ENCODE measurements around the gene GSK3B.

Gene GSK3B

DNA sequence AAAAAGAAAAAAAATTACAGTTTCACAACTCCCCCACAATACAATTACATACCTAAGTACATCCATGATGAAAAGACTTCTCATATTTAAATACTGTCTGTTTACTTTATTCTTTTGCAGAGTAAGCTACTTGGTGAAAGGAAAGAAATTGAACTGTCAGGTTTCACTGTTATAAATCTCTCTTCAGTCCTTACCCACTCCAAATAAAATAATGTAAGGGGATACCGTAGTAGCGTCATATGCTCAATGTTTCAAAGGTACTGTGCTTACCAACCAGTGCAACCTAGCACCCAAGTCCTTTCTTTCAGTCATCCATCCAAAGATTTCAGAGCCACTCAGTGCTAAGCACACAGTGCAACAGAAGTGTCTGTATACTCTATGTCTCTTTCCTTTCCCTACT lies 13.4 kb downstream of the GSK3B start:
- TF ChIP-seq, protein P1, sequence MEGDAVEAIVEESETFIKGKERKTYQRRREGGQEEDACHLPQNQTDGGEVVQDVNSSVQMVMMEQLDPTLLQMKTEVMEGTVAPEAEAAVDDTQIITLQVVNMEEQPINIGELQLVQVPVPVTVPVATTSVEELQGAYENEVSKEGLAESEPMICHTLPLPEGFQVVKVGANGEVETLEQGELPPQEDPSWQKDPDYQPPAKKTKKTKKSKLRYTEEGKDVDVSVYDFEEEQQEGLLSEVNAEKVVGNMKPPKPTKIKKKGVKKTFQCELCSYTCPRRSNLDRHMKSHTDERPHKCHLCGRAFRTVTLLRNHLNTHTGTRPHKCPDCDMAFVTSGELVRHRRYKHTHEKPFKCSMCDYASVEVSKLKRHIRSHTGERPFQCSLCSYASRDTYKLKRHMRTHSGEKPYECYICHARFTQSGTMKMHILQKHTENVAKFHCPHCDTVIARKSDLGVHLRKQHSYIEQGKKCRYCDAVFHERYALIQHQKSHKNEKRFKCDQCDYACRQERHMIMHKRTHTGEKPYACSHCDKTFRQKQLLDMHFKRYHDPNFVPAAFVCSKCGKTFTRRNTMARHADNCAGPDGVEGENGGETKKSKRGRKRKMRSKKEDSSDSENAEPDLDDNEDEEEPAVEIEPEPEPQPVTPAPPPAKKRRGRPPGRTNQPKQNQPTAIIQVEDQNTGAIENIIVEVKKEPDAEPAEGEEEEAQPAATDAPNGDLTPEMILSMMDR (IDR thresholded peaks at IDR 0.05; ENCODE audit: low read depth, low read length) = no peak
- Histone ChIP-seq H3K4me3 (ENCODE audit: low read depth, low read length) (no peak overlapping the region), H3K4me1 (no peaks in the 10 kb centered on the region), H3K36me3 (no peaks in the 10 kb centered on the region; the same call in 1 of the 2 replicates), H3K9me3 (no peaks in the 10 kb centered on the region), H3K27me3 (no peaks in the 10 kb centered on the region)
- DNase-seq = no peak

- TF ChIP-seq, protein P1 (IDR thresholded peaks at IDR 0.05; ENCODE audit: low read depth, low read length) = no peak
- Histone ChIP-seq H3K4me3 (ENCODE audit: low read depth, low read length) (no peak overlapping the region), H3K4me1 (no peaks in the 10 kb centered on the region), H3K9me3 (no peaks in the 10 kb centered on the region), H3K36me3 (no peaks in the 10 kb centered on the region; the same call in 1 of the 2 replicates), H3K27me3 (no peaks in the 10 kb centered on the region)
- DNase-seq = no peak
These were observed 16.5 kb downstream of the GSK3B start for GRCh38 chr3:120077731-120078130.

DNA sequence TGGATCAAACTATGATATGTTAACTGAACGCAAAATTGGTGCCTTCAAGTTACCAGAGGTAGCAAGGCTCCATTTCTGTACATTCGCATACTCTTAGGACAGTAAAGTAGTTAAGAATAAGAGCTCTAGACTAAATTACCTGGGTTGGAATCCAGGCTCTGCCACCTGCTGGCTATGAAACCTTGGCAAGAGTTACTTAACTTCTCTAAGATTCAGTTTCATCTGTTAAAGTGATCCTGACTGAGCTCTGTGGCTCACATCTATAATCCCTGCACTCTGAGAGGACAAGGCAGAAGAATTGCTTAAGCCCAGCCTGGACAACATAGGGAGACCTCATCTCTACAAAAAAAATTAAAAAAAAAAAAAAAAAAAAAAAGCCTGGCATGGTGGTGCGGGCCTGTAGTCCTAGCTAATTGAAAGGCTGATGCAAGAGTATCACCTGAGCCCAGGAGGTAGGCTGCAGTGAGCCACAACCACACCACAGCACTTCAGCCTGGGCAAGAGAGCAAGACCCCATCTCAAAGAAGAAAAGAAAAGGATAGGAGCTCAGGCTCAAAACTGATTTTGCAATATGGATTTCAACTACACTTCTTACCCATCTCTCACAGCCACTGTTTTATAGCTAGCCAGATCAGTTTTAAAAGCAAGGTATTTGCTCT lies 21.3 kb downstream of the GSK3B start:
- DNase-seq = no peak

GRCh38 chr3:120071259-120071658 lies 23.0 kb downstream of the GSK3B start:
- Histone ChIP-seq H3K4me3 (ENCODE audit: low read depth, low read length) (no peak overlapping the region), H3K36me3 (no peaks in the 10 kb centered on the region; the same call in 1 of the 2 replicates), H3K4me1 (peaks cover 6% of the 10 kb centered on the region; the same call in 1 of the 2 replicates), H3K9me3 (no peaks in the 10 kb centered on the region), H3K27me3 (no peaks in the 10 kb centered on the region)
- TF ChIP-seq, protein P1 (IDR thresholded peaks at IDR 0.05; ENCODE audit: low read depth, low read length) = no peak
- DNase-seq = no peak

More for the DNA sequence above, 21.3 kb downstream of the GSK3B start:
- Histone ChIP-seq H3K36me3 (no peaks in the 10 kb centered on the region; the same call in 1 of the 2 replicates), H3K9me3 (no peaks in the 10 kb centered on the region), H3K27me3 (no peaks in the 10 kb centered on the region), H3K4me1 (peaks cover 6% of the 10 kb centered on the region; the same call in 1 of the 2 replicates), H3K4me3 (ENCODE audit: low read depth, low read length) (no peak overlapping the region)
- TF ChIP-seq, protein P1 (IDR thresholded peaks at IDR 0.05; ENCODE audit: low read depth, low read length) = no peak

DNA sequence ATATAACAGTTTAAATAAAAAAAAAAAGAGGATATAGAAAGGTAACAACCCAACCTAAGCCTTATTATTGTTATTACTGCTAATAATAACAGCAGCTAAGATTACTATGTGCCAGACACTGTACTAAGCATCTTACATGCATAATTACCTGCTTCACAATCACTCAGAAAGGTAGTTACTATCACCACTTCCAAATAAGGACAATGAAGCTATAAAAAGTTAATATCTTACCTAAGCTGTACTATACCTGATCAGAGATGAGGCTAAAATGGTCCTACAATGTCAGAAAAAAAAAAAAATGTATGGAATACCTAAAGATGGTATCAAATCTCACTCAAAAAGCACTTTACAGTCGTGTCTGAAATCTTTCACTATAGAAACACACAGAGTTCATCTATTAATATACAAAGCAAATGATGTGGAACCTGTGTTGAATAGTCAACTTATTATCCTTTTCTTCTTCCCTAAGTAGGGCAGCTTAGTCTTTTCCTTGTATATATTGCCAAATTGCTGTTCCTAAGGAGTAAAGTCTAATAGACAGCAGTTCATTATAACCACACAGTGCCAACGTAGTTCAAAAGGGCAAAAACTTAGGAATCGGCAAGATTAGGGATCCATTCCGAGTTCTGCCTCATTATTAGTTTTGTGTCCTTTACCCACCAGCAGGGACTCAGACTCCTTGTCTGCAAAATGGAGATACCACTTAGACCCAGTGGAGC lies 23.8 kb downstream of the GSK3B start:
- no peak for DNase-seq
- TF ChIP-seq, protein P1 (IDR thresholded peaks at IDR 0.05; ENCODE audit: low read depth, low read length) = no peak
- Histone ChIP-seq H3K4me3 (ENCODE audit: low read depth, low read length) (no peak overlapping the region), H3K27me3 (no peaks in the 10 kb centered on the region), H3K9me3 (no peaks in the 10 kb centered on the region), H3K36me3 (no peaks in the 10 kb centered on the region; the same call in 1 of the 2 replicates), H3K4me1 (peaks cover 6% of the 10 kb centered on the region; the same call in 1 of the 2 replicates)

DNA sequence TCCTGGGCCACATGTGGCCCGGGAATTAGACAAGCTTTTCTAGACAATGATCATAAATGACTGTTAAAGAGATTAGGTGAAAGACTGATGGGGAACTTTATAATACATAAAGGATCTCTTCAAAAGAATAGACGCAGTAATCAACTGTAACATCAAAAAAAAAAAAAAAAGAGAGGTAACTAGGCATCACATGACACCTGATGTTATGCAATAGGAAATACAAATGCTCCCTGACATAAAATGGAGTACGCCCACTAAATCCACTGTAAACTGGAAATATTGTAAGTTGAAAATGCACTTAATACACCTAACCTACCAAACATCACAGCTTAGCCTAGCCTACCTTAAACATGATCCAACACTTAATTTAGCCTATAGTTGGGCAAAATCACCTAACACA lies 27.2 kb downstream of the GSK3B start:
- Histone ChIP-seq H3K4me1 (peaks cover 6% of the 10 kb centered on the region; the same call in 1 of the 2 replicates), H3K36me3 (no peaks in the 10 kb centered on the region), H3K4me3 (ENCODE audit: low read depth, low read length) (no peak overlapping the region), H3K27me3 (no peaks in the 10 kb centered on the region), H3K9me3 (no peaks in the 10 kb centered on the region)
- TF ChIP-seq, protein P1 (IDR thresholded peaks at IDR 0.05; ENCODE audit: low read depth, low read length) = no peak
- no peak for DNase-seq

Measured in BE2C (cell line).